Upper lobe of left lung (tissue), 4 donors: ENCODE data around the gene MTERF2.

Experiments
- CTCF ChIP-seq, 6 experiments: fragments of 450-650 bp in 4 of 6; fragments of 200-600 bp in 2 of 6; sonication (generic) in 2 of 6; IDR thresholded peaks; one replicate each; pipeline ENCODE4 v1.5.1; 2016 to 2019; ENCODE audit warnings: antibody characterized with exemption in 6 of 6
- POLR2A ChIP-seq, 4 donors: fragments of 450-650 bp; IDR thresholded peaks; one replicate each; pipeline ENCODE4 v1.5.1; 2016 to 2017; ENCODE audit warnings: antibody characterized with exemption in 4 of 4, mild to moderate bottlenecking in 2 of 4

- TF ChIP-seq POLR2A (IDR thresholded peaks at IDR 0.05) (no peak), CTCF (IDR thresholded peaks at IDR 0.05) (no peak)
Observed at GRCh38 chr12:107035733-107036132, 48.8 kb upstream of the MTERF2 start.
